ENCODE data around the gene GALNT9.
"Not testable (repeated sequence)": the region's sequence is repeated elsewhere in the genome, so short reads cannot be mapped to it uniquely, and the experiment has no call there.

GALNT9 gene

GRCh38 chr12:132243596-132244310 lies 85.6 kb downstream of the GALNT9 start:
- H3K4me3 ChIP-seq (ENCODE audit: low read depth, low read length): no peak overlapping the region
- no peak for DNase-seq (ENCODE audit: low read depth, low spot score)
- no peak for TF ChIP-seq CTCF (IDR thresholded peaks at IDR 0.05; ENCODE audit: low read depth, low read length)
- in situ Hi-C loops (cut with HindIII; ENCODE audit: low sequenced_read_pairs): no loop called here

- DNase-seq (ENCODE audit: low read depth, low spot score); in situ Hi-C loops (cut with HindIII; ENCODE audit: low sequenced_read_pairs); H3K4me3 ChIP-seq (ENCODE audit: low read depth, low read length): not testable (repeated sequence)
These were observed 86.2 kb downstream of the GALNT9 start for GRCh38 chr12:132243171-132243570.

GRCh38 chr12:132240669-132241007 lies 88.8 kb downstream of the GALNT9 start:
- in situ Hi-C loops (cut with HindIII; ENCODE audit: low sequenced_read_pairs); DNase-seq (ENCODE audit: low read depth, low spot score); H3K4me3 ChIP-seq (ENCODE audit: low read depth, low read length): not testable (repeated sequence)

- in situ Hi-C loops (cut with HindIII; ENCODE audit: low sequenced_read_pairs): no loop called here
- no peak for TF ChIP-seq CTCF (IDR thresholded peaks at IDR 0.05; ENCODE audit: low read depth, low read length)
- H3K4me3 ChIP-seq (ENCODE audit: low read depth, low read length): no peak overlapping the region
- no peak for DNase-seq (ENCODE audit: low read depth, low spot score)
These were observed 89.4 kb downstream of the GALNT9 start for GRCh38 chr12:132239796-132240668.

- no peak for TF ChIP-seq CTCF (IDR thresholded peaks at IDR 0.05; ENCODE audit: low read depth, low read length)
- in situ Hi-C loops (cut with HindIII; ENCODE audit: low sequenced_read_pairs): no loop called here
- DNase-seq (ENCODE audit: low read depth, low spot score): no peak
- no peak overlapping the region for H3K4me3 ChIP-seq (ENCODE audit: low read depth, low read length)
These were observed 90.0 kb downstream of the GALNT9 start for GRCh38 chr12:132239392-132239791.

- no peak for DNase-seq (ENCODE audit: low read depth, low spot score)
- TF ChIP-seq CTCF (IDR thresholded peaks at IDR 0.05; ENCODE audit: low read depth, low read length): no peak
- in situ Hi-C loops (cut with HindIII; ENCODE audit: low sequenced_read_pairs): no loop called here
- no peak overlapping the region for H3K4me3 ChIP-seq (ENCODE audit: low read depth, low read length)
These were observed 90.5 kb downstream of the GALNT9 start for GRCh38 chr12:132238884-132239283.

GRCh38 chr12:132238488-132238854 lies 90.9 kb downstream of the GALNT9 start:
- in situ Hi-C loops (cut with HindIII; ENCODE audit: low sequenced_read_pairs): no loop called here
- DNase-seq (ENCODE audit: low read depth, low spot score): no peak
- H3K4me3 ChIP-seq (ENCODE audit: low read depth, low read length): no peak overlapping the region
- TF ChIP-seq CTCF (IDR thresholded peaks at IDR 0.05; ENCODE audit: low read depth, low read length): no peak
